IMR-90 (cell line): ENCODE measurements around the gene CAPN3. TPM values are rescaled to one million over a fixed set of nuclear protein-coding genes. Genes with fewer than 3 reads are reported as not detected.

Experiments used
- ATAC-seq: fragments of 200-7000 bp; cut with Tn5 transposase; 2 replicates; pipeline ENCODE4 v1.9.1; 2020; ENCODE audit warnings: low read depth, mild to moderate bottlenecking, moderate library complexity
- BruUV-seq: library from RNA; stranded (reverse); fragments of 400-500 nt; replicated peaks from 2 replicates; lab custom pipeline; 2021; lab: Mats Ljungman, UMichigan
- CTCF ChIA-PET: fragments of 300-600 bp; formaldehyde crosslinking; extraction: SDS; loops from one replicate; lab custom pipeline; 2021; ENCODE audit warnings: antibody characterized with exemption; lab: Yijun Ruan, JAX
- POLR2A ChIA-PET: fragments of 300-600 bp; sonication (Branson Sonifier 250); formaldehyde crosslinking; loops from one replicate; lab custom pipeline; 2022; ENCODE audit warnings: antibody characterized with exemption; ENCODE audit not compliant: unreplicated experiment; lab: Charles Lee
- DNase-seq: peaks from one replicate; pipeline ENCODE4 v3.0.0; 2013
- H2AFZ ChIP-seq: replicated peaks from 2 replicates; pipeline ENCODE3; 2013; ENCODE audit warnings: low read length, mild to moderate bottlenecking; ENCODE audit not compliant: poor library complexity
- H2AK5ac ChIP-seq: 2 replicates; pipeline ENCODE4 v1.6.1; 2013; ENCODE audit warnings: low read depth, low read length, inconsistent platforms
- H2AK9ac ChIP-seq: replicated peaks from 2 replicates; pipeline ENCODE3; 2013; ENCODE audit warnings: mild to moderate bottlenecking, low read depth, low read length, moderate library complexity; ENCODE audit not compliant: poor library complexity
- H2BK120ac ChIP-seq: 2 replicates; pipeline ENCODE4 v1.6.1; 2013; ENCODE audit warnings: low read depth, low read length, inconsistent platforms
- H2BK15ac ChIP-seq: 3 replicates; pipeline ENCODE4 v1.6.1; 2013; ENCODE audit warnings: low read depth, low read length, inconsistent platforms
- H2BK20ac ChIP-seq: 2 replicates; pipeline ENCODE4 v1.6.1; 2013; ENCODE audit warnings: low read depth, mild to moderate bottlenecking, inconsistent platforms, low read length, moderate library complexity
- H2BK5ac ChIP-seq: 2 replicates; pipeline ENCODE4 v1.6.1; 2013; ENCODE audit warnings: mild to moderate bottlenecking, low read depth, low read length, inconsistent platforms; ENCODE audit not compliant: poor library complexity, severe bottlenecking
- H3K14ac ChIP-seq: replicated peaks from 2 replicates; pipeline ENCODE4 v1.6.1; 2013; ENCODE audit warnings: low read depth, low read length, inconsistent platforms
- H3K18ac ChIP-seq: 2 replicates; pipeline ENCODE4 v1.6.1; 2013; ENCODE audit warnings: low read depth, low read length, control low read depth
- H3K23ac ChIP-seq: 2 replicates; pipeline ENCODE4 v1.6.1; 2013; ENCODE audit warnings: low read depth, low read length, inconsistent platforms
- H3K27ac ChIP-seq: 2 replicates; pipeline ENCODE4 v1.5.1; 2013; ENCODE audit warnings: mild to moderate bottlenecking, control low read depth, low read length; ENCODE audit not compliant: insufficient read depth
- H3K27me3 ChIP-seq: 2 replicates; pipeline ENCODE4 v1.6.1; 2013; ENCODE audit warnings: low read length; ENCODE audit not compliant: control insufficient read depth, insufficient read depth
- H3K36me3 ChIP-seq: 2 replicates; pipeline ENCODE4 v1.6.1; 2013; ENCODE audit warnings: low read length, mixed read lengths; ENCODE audit not compliant: control insufficient read depth, insufficient read depth
- H3K4ac ChIP-seq: 2 replicates; pipeline ENCODE4 v1.6.1; 2013; ENCODE audit warnings: low read depth, low read length, inconsistent platforms
- H3K4me1 ChIP-seq: 2 replicates; pipeline ENCODE4 v1.6.1; 2013; ENCODE audit warnings: low read length, mixed read lengths; ENCODE audit not compliant: control insufficient read depth, insufficient read depth
- H3K4me2 ChIP-seq: 2 replicates; pipeline ENCODE4 v1.6.1; 2013; ENCODE audit warnings: low read depth, mild to moderate bottlenecking, control low read depth, low read length, moderate library complexity
- H3K4me3 ChIP-seq: 2 replicates; pipeline ENCODE4 v1.5.1; 2013; ENCODE audit warnings: low read depth, mild to moderate bottlenecking, control low read depth, low read length, moderate library complexity; ENCODE audit not compliant: insufficient read depth
- H3K56ac ChIP-seq: 2 replicates; pipeline ENCODE4 v1.6.1; 2013; ENCODE audit warnings: low read length, inconsistent platforms; ENCODE audit not compliant: insufficient read depth; ENCODE audit errors: extremely low read depth
- H3K79me1 ChIP-seq, 2 experiments: 2 replicates each; pipeline ENCODE4 v1.6.1; 2013; ENCODE audit warnings: low read length in 2 of 2, inconsistent platforms in 1 of 2, low read depth in 1 of 2
- H3K9ac ChIP-seq: 2 replicates; pipeline ENCODE4 v1.6.1; 2013; ENCODE audit warnings: low read depth, low read length, control low read depth
- H3K9me1 ChIP-seq: 2 replicates; pipeline ENCODE4 v1.6.1; 2013; ENCODE audit warnings: low read length, inconsistent platforms; ENCODE audit not compliant: insufficient read depth
- H3K9me3 ChIP-seq: 2 replicates; pipeline ENCODE4 v1.6.1; 2013; ENCODE audit warnings: low read length; ENCODE audit not compliant: control insufficient read depth, insufficient read depth
- H4K20me1 ChIP-seq: 2 replicates; pipeline ENCODE4 v1.6.1; 2013; ENCODE audit warnings: low read length, inconsistent platforms; ENCODE audit not compliant: insufficient read depth
- H4K5ac ChIP-seq: 2 replicates; pipeline ENCODE4 v1.6.1; 2013; ENCODE audit warnings: mild to moderate bottlenecking, low read depth, low read length, control low read depth
- H4K8ac ChIP-seq, 2 experiments: 2 replicates each; pipeline ENCODE4 v1.6.1; 2013; ENCODE audit warnings: low read depth in 2 of 2, low read length in 2 of 2, control low read depth in 1 of 2, inconsistent platforms in 1 of 2
- H4K91ac ChIP-seq: 2 replicates; pipeline ENCODE4 v1.6.1; 2013; ENCODE audit warnings: low read depth, low read length, inconsistent platforms; ENCODE audit not compliant: insufficient read depth
- BHLHE40 ChIP-seq: fragments of 150-350 bp; IDR thresholded peaks from 2 replicates; pipeline ENCODE4 v1.6.1; 2016; ENCODE audit warnings: mild to moderate bottlenecking, low read depth, low read length
- CEBPB ChIP-seq: IDR thresholded peaks from 2 replicates; pipeline ENCODE4 v1.6.1; 2012; ENCODE audit warnings: low read depth, low read length, improper control_type of control experiment
- CHD1 ChIP-seq: IDR thresholded peaks from 2 replicates; pipeline ENCODE4 v1.6.1; 2012; ENCODE audit warnings: low read depth, low read length, improper control_type of control experiment
- CTCF ChIP-seq: conservative IDR thresholded peaks from 2 replicates; pipeline ENCODE4 v1.5.1; 2012; ENCODE audit warnings: mild to moderate bottlenecking, low read depth, low read length, improper control_type of control experiment
- ELK1 ChIP-seq: fragments of 150-350 bp; IDR thresholded peaks from 2 replicates; pipeline ENCODE4 v1.6.1; 2016; ENCODE audit warnings: low read depth, mild to moderate bottlenecking, low read length, moderate library complexity, borderline replicate concordance
- FOS ChIP-seq: fragments of 150-350 bp; IDR thresholded peaks from 2 replicates; pipeline ENCODE4 v1.6.1; 2016; ENCODE audit warnings: low read depth, low read length
- MAFK ChIP-seq: IDR thresholded peaks from 2 replicates; pipeline ENCODE4 v1.6.1; 2012; ENCODE audit warnings: low read depth, low read length, improper control_type of control experiment
- MAZ ChIP-seq: IDR thresholded peaks from 2 replicates; pipeline ENCODE4 v1.6.1; 2012; ENCODE audit warnings: low read depth, mild to moderate bottlenecking, low read length, improper control_type of control experiment, moderate library complexity, borderline replicate concordance
- MXI1 ChIP-seq: IDR thresholded peaks from 2 replicates; pipeline ENCODE4 v1.6.1; 2012; ENCODE audit warnings: low read depth, mild to moderate bottlenecking, low read length, moderate library complexity, borderline replicate concordance
- NFE2L2 ChIP-seq: fragments of 150-350 bp; IDR thresholded peaks from 2 replicates; pipeline ENCODE4 v1.6.1; 2016; ENCODE audit warnings: low read depth, mild to moderate bottlenecking, low read length
- POLR2A ChIP-seq: IDR thresholded peaks from 2 replicates; pipeline ENCODE4 v1.6.1; 2012; ENCODE audit warnings: mild to moderate bottlenecking, low read depth, low read length
- RAD21 ChIP-seq: IDR thresholded peaks from 2 replicates; pipeline ENCODE4 v1.6.1; 2012; ENCODE audit warnings: low read length, improper control_type of control experiment
- RCOR1 ChIP-seq: IDR thresholded peaks from 2 replicates; pipeline ENCODE4 v1.6.1; 2012; ENCODE audit warnings: mild to moderate bottlenecking, low read length, improper control_type of control experiment; ENCODE audit not compliant: insufficient replicate concordance
- RFX5 ChIP-seq: IDR thresholded peaks from 2 replicates; pipeline ENCODE4 v1.8.0; 2012; ENCODE audit warnings: low read depth, mild to moderate bottlenecking, low read length, moderate library complexity
- SMC3 ChIP-seq: fragments of 150-350 bp; IDR thresholded peaks from 2 replicates; pipeline ENCODE4 v1.6.1; 2016; ENCODE audit warnings: low read depth, mild to moderate bottlenecking, antibody characterized with exemption, low read length, moderate library complexity
- USF2 ChIP-seq: fragments of 150-350 bp; IDR thresholded peaks from 2 replicates; pipeline ENCODE4 v1.6.1; 2017; ENCODE audit warnings: mild to moderate bottlenecking, antibody characterized with exemption, low read length, low read depth
- WGBS, 2 experiments: methylation state at CpG; one replicate each; pipeline versions ENCODE4 v1.1.5 to v1.1.7; 2013; ENCODE audit warnings: missing lambda C conversion rate in 2 of 2; ENCODE audit not compliant: insufficient read length in 1 of 2; ENCODE audit errors: extremely low coverage in 2 of 2; 5-methylcytosine and 5-hydroxymethylcytosine counted together
- dilution Hi-C: fragments of 300-500 bp; cut with HindIII; formaldehyde crosslinking; loops from one replicate; pipeline ENCODE4 v1.14.3; 2018; ENCODE audit warnings: low sequenced_read_pairs; ENCODE audit not compliant: unreplicated experiment
- in situ Hi-C: fragments of 300-500 bp; cut with MboI; formaldehyde crosslinking; loops from 3 replicates; pipeline ENCODE4 v1.14.3; 2019; ENCODE audit warnings: low sequenced_read_pairs, inconsistent platforms, mixed read lengths
- intact Hi-C: fragments of 100-400 bp; cut with micrococcal nuclease; formaldehyde crosslinking; loops from 2 replicates; pipeline ENCODE4 v1.10.0; 2022
- polyA plus RNA-seq, 3 experiments: library from polyadenylated mRNA; depleted of rRNA; stranded (reverse); fragments of >200 nt; gene quantifications; 2 replicates each; pipeline ENCODE4 v1.2.3, GENCODE V29; 2012; ENCODE audit warnings: low replicate concordance in 1 of 3
- total RNA-seq: library from RNA; depleted of rRNA; stranded (reverse); fragments of >200 nt; gene quantifications from 2 replicates; pipeline ENCODE4 v1.2.3, GENCODE V29; 2012

The CAPN3 gene
- total and polyA plus RNA-seq, 2 of the 4 experiments (the other 2 are of a cell fraction), result 1.1 to 1.4 TPM

GRCh38 chr15:42375941-42376340 is 16.6 kb downstream of the CAPN3 start:
- ATAC-seq, result no peak
- Histone ChIP-seq H3K4ac (no peak overlapping the region), H2BK120ac (peak overlapping the region; percentile 27; the same call in 1 of the 2 replicates), H3K56ac (no peak overlapping the region), H2BK5ac (no peak overlapping the region), H3K4me2 (no peak overlapping the region), H3K79me1 (no peaks in the 10 kb centered on the region), H3K4me3 (no peak overlapping the region), H2BK15ac (no peak overlapping the region), H3K14ac (no peak overlapping the region), H4K20me1 (no peaks in the 10 kb centered on the region), H4K8ac (no peak overlapping the region), H3K18ac (no peak overlapping the region), H3K27me3 (no peaks in the 10 kb centered on the region), H3K4me1 (0 out of 2 replicates have a peak, but pooled peaks cover 2% of the 10 kb centered on the region), H4K5ac (no peak overlapping the region), H4K91ac (no peak overlapping the region), H3K27ac (no peak overlapping the region), H3K36me3 (no peaks in the 10 kb centered on the region), H2AK9ac (no peak overlapping the region), H2BK20ac (no peak overlapping the region), H3K23ac (no peak overlapping the region), H3K9me1 (no peaks in the 10 kb centered on the region; the same call in 1 of the 2 replicates), H2AFZ (no peak overlapping the region), H3K9ac (no peak overlapping the region), H3K9me3 (peaks cover 5% of the 10 kb centered on the region), H2AK5ac (no peak overlapping the region)
- TF ChIP-seq ELK1, result no peak
- TF ChIP-seq CHD1, result no peak
- no peak for TF ChIP-seq MAZ
- TF ChIP-seq RAD21, result no peak
- TF ChIP-seq FOS, result no peak
- TF ChIP-seq CEBPB, result no peak
- no peak for TF ChIP-seq MXI1
- no peak for TF ChIP-seq SMC3
- no peak for TF ChIP-seq NFE2L2
- no peak for TF ChIP-seq USF2
- TF ChIP-seq RFX5, result no peak
- TF ChIP-seq POLR2A, result no peak
- no peak for TF ChIP-seq BHLHE40
- no peak for TF ChIP-seq RCOR1
- no peak for TF ChIP-seq CTCF
- no peak for TF ChIP-seq MAFK
- POLR2A ChIA-PET, result no interaction called here
- in situ Hi-C loops (loop anchor here (5.0 kb wide), 1 partner anchor 99 kb away; no protein-coding TSS in a partner anchor), dilution Hi-C loops (no loop called here), intact Hi-C loops (no loop called here)
- WGBS, 2 experiments, result no CpG with 5 or more reads among the region's 4 CpGs
- BruUV-seq, result no TSS peak
- CTCF ChIA-PET, result interaction anchor here (1.4 kb wide), 1 partner anchor 9 kb away, joined by 5 read pairs; no protein-coding TSS in a partner anchor
- no peak for DNase-seq
